ENCODE measurements around the gene JPH2.

JPH2 gene

GRCh38 chr20:44113618-44114376, 73.2 kb downstream of the JPH2 start:
- no peak for DNase-seq (ENCODE audit: low read depth)
- no peak overlapping the region for H3K4me3 ChIP-seq (ENCODE audit: low read depth, low read length)

DNA sequence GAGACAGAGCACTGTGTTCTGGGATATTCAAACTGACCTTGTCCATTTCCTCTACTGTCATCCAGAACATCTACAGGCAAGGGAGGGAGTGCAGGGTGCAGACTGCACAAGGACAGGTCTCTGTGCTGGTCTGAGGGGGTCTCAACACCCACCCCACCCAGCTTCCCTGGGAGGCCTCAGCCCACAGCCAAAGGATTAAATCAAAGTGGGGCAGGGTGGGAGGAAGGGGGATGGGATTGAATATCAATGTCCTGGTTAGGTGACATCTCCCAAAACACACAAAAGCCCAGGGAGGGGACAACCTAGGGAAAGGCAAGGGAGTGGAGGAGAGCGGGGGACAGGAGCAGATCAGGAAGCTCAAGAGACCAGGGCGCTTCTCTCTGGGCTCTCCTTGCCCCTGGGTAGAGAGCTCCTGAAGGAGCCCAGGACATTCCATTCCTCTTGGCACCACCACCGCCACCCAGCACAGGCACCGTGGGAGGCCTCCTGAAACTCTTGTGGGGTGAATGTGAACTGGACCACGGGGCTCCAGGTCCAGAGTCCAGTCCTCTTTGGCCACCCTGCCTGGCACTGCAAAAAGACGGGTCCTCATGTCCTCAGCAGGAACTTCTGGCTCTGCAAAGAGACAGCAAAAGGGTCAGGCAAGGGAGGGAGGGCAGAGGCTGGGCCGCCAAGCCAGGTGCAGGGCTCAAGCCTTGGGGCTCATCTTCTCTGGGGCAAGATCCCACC, 73.9 kb downstream of the JPH2 start:
- DNase-seq (ENCODE audit: low read depth), result no peak
- no peak overlapping the region for H3K4me3 ChIP-seq (ENCODE audit: low read depth, low read length)

- DNase-seq (ENCODE audit: low read depth), result no peak
- no peak overlapping the region for H3K4me3 ChIP-seq (ENCODE audit: low read depth, low read length)
Measured at GRCh38 chr20:44112456-44112855, 74.5 kb downstream of the JPH2 start.

DNA sequence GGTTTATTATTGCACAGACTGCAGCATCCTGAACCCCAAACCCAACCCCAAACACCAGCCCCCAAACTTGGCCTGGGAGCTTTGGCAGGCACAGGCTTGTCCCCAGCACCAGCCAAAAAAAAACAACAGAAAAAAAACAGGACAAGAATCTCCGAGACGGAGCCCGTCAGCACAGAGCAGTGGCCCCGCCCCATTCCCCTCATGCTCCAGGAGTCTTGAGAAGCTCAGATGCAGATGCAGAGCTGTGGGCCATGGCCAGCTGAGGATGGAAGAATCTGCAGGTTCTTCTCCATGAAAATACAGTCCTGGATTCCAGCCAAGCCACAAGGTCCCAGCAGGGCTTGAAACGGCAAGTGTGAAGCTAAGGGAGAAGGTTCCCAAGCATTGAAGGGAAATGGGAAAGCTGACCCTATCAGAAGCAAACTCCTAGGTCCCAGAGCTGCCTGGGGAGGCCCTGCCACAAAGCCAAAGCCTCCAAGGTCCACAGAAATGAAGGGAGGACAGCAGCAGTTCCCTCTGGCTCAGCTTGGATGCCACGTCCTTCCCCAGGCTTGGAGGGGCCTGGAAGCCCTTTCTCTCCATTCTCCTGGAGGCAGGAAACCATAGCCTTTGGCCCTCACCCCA, 75.2 kb downstream of the JPH2 start:
- DNase-seq (ENCODE audit: low read depth), result no peak

DNA sequence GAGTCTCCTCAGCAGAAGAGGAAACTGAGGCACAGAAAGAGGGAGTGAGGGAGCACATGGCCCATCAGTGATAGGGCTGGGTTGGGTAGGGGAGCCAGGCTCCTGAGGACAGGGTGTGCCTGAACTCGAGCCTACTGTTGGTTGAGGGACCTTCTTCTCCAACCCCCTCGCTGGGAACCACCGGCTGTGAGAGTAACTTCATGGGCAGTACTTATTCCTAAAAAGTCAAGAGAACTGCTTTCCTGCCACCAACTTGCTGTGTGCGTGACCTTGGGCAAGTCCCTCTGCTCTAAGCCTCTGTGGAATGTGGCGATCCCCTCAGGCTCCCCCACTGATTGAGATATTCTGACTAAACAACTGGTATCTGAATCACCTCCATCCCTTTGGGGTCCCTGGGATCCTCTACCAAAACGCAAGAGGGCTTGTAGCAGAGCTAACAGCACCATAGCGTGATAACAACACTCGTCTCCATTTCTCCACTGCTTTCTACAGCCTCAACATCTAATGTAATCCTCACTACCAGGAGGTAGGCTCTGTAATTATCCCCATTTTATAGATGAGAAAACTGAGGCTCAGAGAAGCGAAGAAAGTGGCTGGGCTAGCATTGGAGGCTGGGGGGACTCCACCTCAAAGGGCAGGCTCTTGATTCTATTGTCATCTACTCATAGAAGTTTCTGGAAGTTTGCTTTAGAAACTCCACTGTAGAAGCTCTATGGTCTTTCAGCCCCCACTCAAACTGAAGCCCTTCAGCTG, 76.0 kb downstream of the JPH2 start:
- DNase-seq (ENCODE audit: low read depth), result no peak
- H3K4me3 ChIP-seq (ENCODE audit: low read depth, low read length), result no peak overlapping the region

More for the DNA sequence above, 75.2 kb downstream of the JPH2 start:
- H3K4me3 ChIP-seq (ENCODE audit: low read depth, low read length), result no peak overlapping the region

- H3K4me3 ChIP-seq (ENCODE audit: low read depth, low read length), result no peak overlapping the region
- no peak for DNase-seq (ENCODE audit: low read depth)
Measured at GRCh38 chr20:44109951-44110361, 77.0 kb downstream of the JPH2 start.

- no peak for DNase-seq (ENCODE audit: low read depth)
- H3K4me3 ChIP-seq (ENCODE audit: low read depth, low read length), result no peak overlapping the region
Measured at GRCh38 chr20:44106615-44107014, 80.4 kb downstream of the JPH2 start.

DNA sequence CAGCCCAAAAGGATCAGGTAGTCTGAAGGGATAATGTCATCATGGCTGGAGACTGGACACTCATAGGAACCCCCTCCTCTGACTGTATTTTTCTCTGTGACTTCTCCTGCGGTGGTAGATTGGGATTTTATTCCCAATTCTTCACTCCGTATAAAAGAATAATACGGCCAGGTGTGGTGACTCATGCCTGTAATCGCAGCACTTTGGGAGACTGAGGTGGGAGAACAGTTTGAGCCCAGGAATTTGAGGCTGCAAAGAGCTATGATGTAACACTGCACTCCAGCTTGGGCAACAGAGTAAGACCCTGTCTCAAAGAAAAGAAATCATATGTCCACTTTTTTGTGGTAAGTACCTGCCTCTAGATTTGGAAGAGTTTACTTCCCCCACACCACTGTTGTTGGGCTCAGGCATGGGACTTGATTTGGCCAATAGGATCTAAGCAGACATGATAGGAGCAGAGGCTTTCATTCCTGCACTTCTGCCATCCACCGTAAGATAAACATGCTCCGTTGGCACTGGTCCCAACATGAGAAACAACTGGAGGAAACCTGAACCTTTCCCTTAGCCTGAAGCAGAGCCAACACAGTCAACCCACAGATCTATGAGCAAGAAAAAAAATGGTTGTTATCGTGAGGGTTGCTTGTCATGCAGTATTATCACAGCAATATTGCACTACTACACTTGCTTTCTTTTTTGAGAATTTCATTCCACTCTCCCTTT, 82.0 kb downstream of the JPH2 start:
- peak; percentile 58 for DNase-seq (ENCODE audit: low read depth)
- H3K4me3 ChIP-seq (ENCODE audit: low read depth, low read length), result no peak overlapping the region

DNA sequence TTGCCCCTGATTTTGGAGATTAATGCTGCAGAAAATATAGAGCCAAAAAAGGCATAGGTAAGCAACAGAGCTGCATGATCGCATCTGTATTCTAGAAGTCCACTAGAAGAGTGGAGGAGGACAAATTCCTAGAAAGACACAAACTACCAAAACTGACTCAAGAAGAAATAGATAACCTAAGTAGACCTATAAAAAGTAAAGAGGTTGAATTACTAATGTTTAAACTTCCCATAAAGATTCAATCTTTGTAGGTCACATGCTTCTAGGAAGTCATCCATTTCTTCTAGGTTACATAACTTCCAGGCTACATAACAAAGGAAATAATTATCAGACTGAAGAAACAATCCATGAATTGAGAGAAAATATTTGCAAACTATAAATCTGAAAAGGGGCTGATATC, 84.4 kb downstream of the JPH2 start:
- no peak for DNase-seq (ENCODE audit: low read depth)
- no peak overlapping the region for H3K4me3 ChIP-seq (ENCODE audit: low read depth, low read length)

GRCh38 chr20:44099832-44100231, 87.2 kb downstream of the JPH2 start:
- no peak overlapping the region for H3K4me3 ChIP-seq (ENCODE audit: low read depth, low read length)
- no peak for DNase-seq (ENCODE audit: low read depth)

- DNase-seq (ENCODE audit: low read depth), result no peak
- no peak overlapping the region for H3K4me3 ChIP-seq (ENCODE audit: low read depth, low read length)
Measured at GRCh38 chr20:44098657-44099056, 88.3 kb downstream of the JPH2 start.

DNA sequence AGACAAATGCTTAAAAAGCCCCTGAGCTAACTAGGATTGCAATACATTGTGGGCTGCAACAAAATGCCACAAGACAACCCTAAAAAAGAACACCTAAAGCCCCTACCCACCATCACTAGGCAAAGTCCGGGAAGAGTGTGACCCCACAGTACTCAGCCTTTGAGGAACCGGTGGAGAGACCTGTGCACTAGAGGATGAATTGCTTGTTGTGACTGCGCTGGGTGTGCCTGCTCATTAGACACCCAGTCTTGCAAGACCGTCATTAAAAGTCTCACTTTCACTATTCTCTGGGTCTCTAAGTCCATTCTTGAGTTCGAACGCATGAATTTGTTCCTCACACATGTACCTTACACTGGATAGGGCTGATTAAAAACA, 88.7 kb downstream of the JPH2 start:
- DNase-seq (ENCODE audit: low read depth), result no peak
- H3K4me3 ChIP-seq (ENCODE audit: low read depth, low read length), result no peak overlapping the region

GRCh38 chr20:44097521-44098255, 89.3 kb downstream of the JPH2 start:
- DNase-seq (ENCODE audit: low read depth), result no peak
- no peak overlapping the region for H3K4me3 ChIP-seq (ENCODE audit: low read depth, low read length)

GRCh38 chr20:44095831-44096230, 91.2 kb downstream of the JPH2 start:
- DNase-seq (ENCODE audit: low read depth), result no peak
- no peak overlapping the region for H3K4me3 ChIP-seq (ENCODE audit: low read depth, low read length)

GRCh38 chr20:44093249-44093582, 93.8 kb downstream of the JPH2 start:
- no peak for DNase-seq (ENCODE audit: low read depth)
- no peak overlapping the region for H3K4me3 ChIP-seq (ENCODE audit: low read depth, low read length)

DNA sequence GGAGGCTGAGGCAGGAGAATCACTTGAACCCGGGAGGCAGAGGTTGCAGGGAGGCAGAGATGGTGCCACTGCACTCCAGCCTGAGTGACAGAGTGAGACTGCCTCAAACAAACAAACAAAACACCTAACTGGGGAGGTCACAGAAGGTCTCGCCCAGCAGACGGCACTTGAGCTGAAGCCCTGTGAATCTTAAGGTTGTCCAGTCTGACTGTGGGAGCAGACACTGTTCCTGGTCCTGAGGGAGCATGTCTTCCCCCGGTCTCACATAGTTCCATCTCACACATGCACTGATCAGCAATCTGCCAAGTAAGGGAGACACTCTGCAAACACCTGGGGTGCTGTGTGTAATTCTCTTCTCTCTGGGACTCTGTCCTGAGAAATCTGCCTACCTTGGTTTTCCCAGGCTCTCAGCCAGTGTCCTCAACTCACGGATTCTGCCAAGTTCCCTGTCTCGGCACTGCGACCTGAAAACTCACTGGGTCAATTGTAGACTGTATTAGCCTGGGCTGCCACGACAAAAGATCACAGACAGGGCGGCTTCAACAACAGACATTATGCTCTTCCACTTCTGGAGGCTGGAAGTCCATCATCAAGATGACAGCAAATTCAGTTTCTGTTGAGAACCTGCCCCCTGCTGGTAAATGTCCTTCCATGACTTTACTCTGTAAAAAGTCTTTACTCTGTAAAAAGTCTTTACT, 94.3 kb downstream of the JPH2 start:
- no peak for DNase-seq (ENCODE audit: low read depth)
- H3K4me3 ChIP-seq (ENCODE audit: low read depth, low read length), result no peak overlapping the region

DNA sequence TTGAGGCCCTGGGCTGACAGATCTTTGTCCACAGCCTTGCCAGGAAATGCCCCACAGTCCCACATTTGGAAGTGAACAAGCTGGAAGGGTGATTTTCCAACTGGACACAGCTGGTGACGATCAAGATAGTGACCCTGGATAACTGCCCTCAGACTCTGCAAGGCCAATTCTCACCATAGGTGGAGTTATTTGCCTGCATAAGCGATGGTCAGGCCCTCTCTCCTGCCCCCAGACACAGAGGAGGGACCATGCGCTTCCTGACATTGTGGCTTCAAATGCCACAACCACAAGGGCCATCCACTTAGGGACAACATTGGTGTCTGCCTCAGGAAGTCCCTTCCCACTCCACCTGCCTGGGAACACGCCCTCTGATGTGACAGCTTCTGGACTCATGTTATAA, 96.0 kb downstream of the JPH2 start:
- no peak overlapping the region for H3K4me3 ChIP-seq (ENCODE audit: low read depth, low read length)
- DNase-seq (ENCODE audit: low read depth), result no peak

DNA sequence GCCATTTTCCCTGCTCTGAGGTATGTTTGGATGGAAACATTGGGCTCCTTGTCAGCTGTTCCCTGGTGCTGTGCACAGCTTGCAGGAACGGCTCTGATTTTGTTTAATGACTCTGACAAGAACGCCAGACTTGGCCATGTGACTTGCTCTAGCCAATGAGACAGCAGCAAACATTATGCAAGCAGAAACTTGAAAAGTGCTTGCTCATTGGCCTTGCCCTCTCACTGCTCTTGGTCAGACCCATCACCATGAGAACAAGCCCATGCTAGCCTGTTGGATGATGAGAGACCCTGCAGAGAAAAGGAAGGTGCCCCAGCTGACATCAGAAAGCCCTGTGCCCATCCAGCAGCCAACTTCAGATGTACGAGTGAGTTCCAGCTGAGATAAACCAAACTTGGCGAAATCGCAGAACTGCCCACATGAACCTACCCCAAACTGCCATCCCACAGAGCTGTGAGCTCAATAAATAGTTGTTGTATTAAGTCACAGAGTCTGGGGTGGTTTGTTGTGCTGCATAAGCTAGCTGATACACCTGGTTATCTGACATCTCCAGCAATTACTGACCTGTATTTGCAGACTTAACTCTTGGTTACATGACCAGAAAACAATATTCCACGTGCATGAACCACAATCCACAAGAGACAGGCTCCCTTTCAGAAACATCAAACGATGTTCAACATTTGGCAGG, 96.9 kb downstream of the JPH2 start:
- no peak for DNase-seq (ENCODE audit: low read depth)
- no peak overlapping the region for H3K4me3 ChIP-seq (ENCODE audit: low read depth, low read length)

Measured in skeletal muscle cell (primary cell).